Measurements from ENCODE around the gene DUT. TPM values are rescaled to one million over a fixed set of nuclear protein-coding genes. Genes with fewer than 3 reads are reported as not detected.
A peak's percentile ranks its signal among the peaks of the same experiment; 100 is the strongest.

The DUT gene
- total RNA-seq, 1 donor from 2014 or later: 150 TPM

DNA sequence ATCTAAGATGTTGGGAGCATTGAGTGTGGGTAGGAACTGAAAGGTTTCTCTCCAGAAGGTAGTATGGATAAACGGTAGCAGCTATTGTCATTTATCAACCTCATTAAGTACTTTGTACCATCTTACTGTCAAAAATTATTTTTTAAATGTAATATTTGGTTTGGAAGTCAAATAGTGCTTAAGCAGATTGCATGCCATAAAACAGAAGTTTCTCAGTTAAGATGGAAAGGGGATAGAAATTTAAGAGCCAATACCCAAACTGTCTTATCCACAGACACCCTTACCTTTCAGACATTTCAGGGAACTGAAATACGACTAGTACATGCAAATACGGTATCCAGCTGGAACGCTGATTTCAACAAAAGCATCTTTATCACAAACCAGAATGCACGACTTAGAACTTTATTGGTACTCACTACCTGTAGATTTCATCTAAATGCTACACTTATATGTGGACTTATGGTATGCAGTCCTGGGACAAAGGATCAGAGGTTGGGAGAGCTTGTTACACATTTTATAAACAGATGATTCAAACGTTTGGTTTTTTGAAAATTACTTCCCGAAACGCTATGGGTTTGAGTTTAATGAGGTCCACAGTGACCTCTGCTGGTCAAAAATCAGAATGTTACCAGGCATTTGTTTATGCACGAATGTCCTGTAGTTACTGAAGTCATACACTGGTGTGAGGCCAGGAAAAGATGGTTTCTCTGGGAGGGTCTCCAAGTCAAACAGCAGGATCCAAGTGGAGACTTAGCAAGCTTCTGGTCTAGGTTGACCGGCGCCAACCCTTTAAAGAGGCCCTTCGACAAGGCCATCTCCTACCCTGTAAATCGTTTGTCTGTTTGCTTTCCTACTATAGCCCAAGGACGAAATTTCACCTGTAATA, 45.7 kb upstream of the DUT start:
- H3K36me3 ChIP-seq: no peaks in the 10 kb centered on the region
- TF ChIP-seq CTCF (IDR thresholded peaks at IDR 0.05): peak; percentile 63 to 75 (median 75)
- H3K9me3 ChIP-seq: no peaks in the 10 kb centered on the region
- H3K4me1 ChIP-seq: peaks cover 9 to 20% of the 10 kb centered on the region in 2 donors
- peak overlapping the region; percentile 70 to 81 for H3K27ac ChIP-seq
- intact Hi-C loops (cut with DNase I): loop anchor here (2.0 to 5.0 kb wide), 7 partner anchors 33 to 1089 kb away; partner anchors contain the start of genes MYEF2 and SEMA6D
- DNase-seq (ENCODE audit: low spot score in 2 of 2): peak; percentile 11 to 89
- H3K4me3 ChIP-seq: peak overlapping the region; percentile 35 to 49
- H3K27me3 ChIP-seq: no peaks in the 10 kb centered on the region

DNA sequence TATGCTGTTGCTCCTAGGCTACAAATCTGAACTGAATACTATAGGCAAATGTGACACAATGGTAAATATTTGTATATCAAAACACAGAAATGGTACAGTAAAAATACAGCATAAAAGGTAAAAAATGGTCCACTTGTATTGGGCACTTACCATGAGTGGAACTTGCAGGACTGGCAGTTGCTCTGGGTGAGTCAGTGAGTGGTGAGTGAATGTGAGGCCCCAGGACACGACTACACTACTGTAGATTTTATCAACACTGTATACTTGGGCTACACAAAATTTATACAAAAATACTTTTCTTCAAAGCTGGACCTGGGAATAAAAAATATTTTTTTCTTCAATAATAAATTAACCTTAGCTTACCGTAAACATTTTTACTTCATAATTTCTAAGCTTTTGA, 41.6 kb upstream of the DUT start:
- no peak for DNase-seq (ENCODE audit: low spot score in 2 of 2)
- Histone ChIP-seq H3K27me3 (no peaks in the 10 kb centered on the region), H3K4me3 (no peak overlapping the region), H3K27ac (no peak overlapping the region), H3K36me3 (no peaks in the 10 kb centered on the region), H3K9me3 (no peaks in the 10 kb centered on the region), H3K4me1 (peaks cover 6 to 14% of the 10 kb centered on the region in 2 donors)
- no peak for TF ChIP-seq CTCF (IDR thresholded peaks at IDR 0.05)
- intact Hi-C loops (cut with DNase I): loop anchor here (5.0 kb wide), 4 partner anchors 37 to 817 kb away; partner anchors contain the start of gene MYEF2

- H3K9me3 ChIP-seq: no peaks in the 10 kb centered on the region
- H3K27me3 ChIP-seq: no peaks in the 10 kb centered on the region
- no peaks in the 10 kb centered on the region for H3K36me3 ChIP-seq
- no peaks in the 10 kb centered on the region for H3K4me1 ChIP-seq
- no peak overlapping the region for H3K4me3 ChIP-seq
- no peak for DNase-seq (ENCODE audit: low spot score in 2 of 2)
- no peak for TF ChIP-seq CTCF (IDR thresholded peaks at IDR 0.05)
- H3K27ac ChIP-seq: no peak overlapping the region
- intact Hi-C loops (cut with DNase I): no loop called here
Observed at GRCh38 chr15:48292458-48292857, 38.8 kb upstream of the DUT start.

DNA sequence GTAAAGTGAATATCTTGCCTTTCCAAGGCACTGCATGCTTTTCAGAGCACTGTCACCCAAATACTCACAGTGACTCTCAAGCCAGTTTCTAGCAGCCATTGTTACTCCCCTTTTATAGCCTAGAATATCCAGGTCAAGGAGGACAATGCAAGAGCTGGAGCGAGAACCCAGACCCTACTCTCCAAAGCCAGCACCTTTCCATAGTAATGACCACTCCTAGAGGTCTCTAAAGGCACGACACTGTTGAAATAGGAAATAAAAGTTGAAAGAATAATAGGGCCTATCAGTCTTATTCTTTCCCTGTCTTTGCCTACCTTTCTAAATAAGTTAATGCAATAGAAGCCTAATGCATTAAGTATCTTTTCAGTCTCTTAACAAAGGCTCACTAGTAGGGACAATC, 33.6 kb upstream of the DUT start:
- H3K4me3 ChIP-seq: no peak overlapping the region
- H3K9me3 ChIP-seq: no peaks in the 10 kb centered on the region
- H3K27me3 ChIP-seq: no peaks in the 10 kb centered on the region
- H3K27ac ChIP-seq: no peak overlapping the region
- H3K36me3 ChIP-seq: no peaks in the 10 kb centered on the region
- intact Hi-C loops (cut with DNase I): no loop called here
- no peak for TF ChIP-seq CTCF (IDR thresholded peaks at IDR 0.05)
- no peaks in the 10 kb centered on the region for H3K4me1 ChIP-seq
- DNase-seq (ENCODE audit: low spot score in 2 of 2): no peak

DNA sequence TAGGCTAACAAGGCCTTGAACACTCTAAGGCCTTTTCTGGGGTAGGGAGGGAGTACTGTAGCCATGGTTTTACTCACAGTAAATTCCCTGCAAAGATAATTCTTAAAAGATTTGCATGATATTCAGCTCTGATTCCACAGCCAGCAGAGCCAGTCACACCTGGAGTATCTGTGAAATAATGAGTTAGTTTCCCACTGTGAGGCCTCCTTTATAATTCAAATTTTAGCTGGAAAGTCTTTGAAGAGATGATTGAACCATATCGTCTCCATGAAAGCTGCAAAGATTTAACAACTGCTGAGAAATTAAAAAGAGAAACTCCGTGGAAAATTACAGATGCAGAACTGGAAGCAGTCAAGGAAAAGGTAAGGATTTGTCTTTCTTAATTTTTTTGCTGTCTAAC, 32.3 kb upstream of the DUT start:
- H3K9me3 ChIP-seq: no peaks in the 10 kb centered on the region
- no peaks in the 10 kb centered on the region for H3K27me3 ChIP-seq
- intact Hi-C loops (cut with DNase I): no loop called here
- no peaks in the 10 kb centered on the region for H3K4me1 ChIP-seq
- no peak for TF ChIP-seq CTCF (IDR thresholded peaks at IDR 0.05)
- no peak for DNase-seq (ENCODE audit: low spot score in 2 of 2)
- H3K27ac ChIP-seq: no peak overlapping the region
- no peaks in the 10 kb centered on the region for H3K36me3 ChIP-seq
- no peak overlapping the region for H3K4me3 ChIP-seq
